Measurements from ENCODE around the gene CEP295NL.

- no peak for TF ChIP-seq CTCF (IDR thresholded peaks at IDR 0.05; ENCODE audit: low read length)
- no peak for TF ChIP-seq EZH2 (optimal IDR thresholded peaks at IDR 0.05; ENCODE audit: low read depth, low read length)
Measured at GRCh38 chr17:78878261-78878660, 24.7 kb downstream of the CEP295NL start.

Data from MM.1S (cell line).